GM23338 (cell line): ENCODE data around the gene TIMP3. TPM values are rescaled to one million over a fixed set of nuclear protein-coding genes. Genes with fewer than 3 reads are reported as not detected.

Source experiments
- ATAC-seq: fragments of 200-7000 bp; cut with Tn5 transposase; 3 replicates; pipeline ENCODE4 v1.9.1; 2020
- DNase-seq: peaks from one replicate; pipeline ENCODE4 v3.0.0-alpha.2; 2015; ENCODE audit warnings: low spot score
- H2AFZ ChIP-seq: fragments of 200-600 bp; sonication (generic); 2 replicates; pipeline ENCODE4 v1.8.0; 2016; ENCODE audit warnings: antibody characterized with exemption, mild to moderate bottlenecking, moderate library complexity
- H3F3A ChIP-seq: fragments of 200-600 bp; sonication (generic); replicated peaks from 2 replicates; pipeline ENCODE4 v1.8.0; 2017; ENCODE audit warnings: antibody characterized with exemption, mixed run types, low read depth
- H3K27ac ChIP-seq: fragments of 200-600 bp; sonication (generic); 2 replicates; pipeline ENCODE4 v1.6.1; 2016; ENCODE audit warnings: low read depth
- H3K27me3 ChIP-seq: fragments of 200-600 bp; sonication (generic); 2 replicates; pipeline ENCODE4 v1.8.0; 2016; ENCODE audit warnings: mild to moderate bottlenecking, mixed run types, moderate library complexity; ENCODE audit not compliant: insufficient read depth
- H3K36me3 ChIP-seq: fragments of 200-600 bp; sonication (generic); 2 replicates; pipeline ENCODE4 v1.8.0; 2016; ENCODE audit warnings: mild to moderate bottlenecking; ENCODE audit not compliant: insufficient read depth
- H3K4me1 ChIP-seq: fragments of 200-600 bp; sonication (generic); 2 replicates; pipeline ENCODE4 v1.8.0; 2016; ENCODE audit warnings: mild to moderate bottlenecking, moderate library complexity; ENCODE audit not compliant: insufficient read depth
- H3K4me2 ChIP-seq: fragments of 200-600 bp; sonication (generic); 2 replicates; pipeline ENCODE4 v1.7.1; 2017; ENCODE audit warnings: mixed run types
- H3K4me3 ChIP-seq: fragments of 200-600 bp; sonication (generic); 2 replicates; pipeline ENCODE4 v1.6.1; 2016; ENCODE audit warnings: mixed run types
- H3K79me2 ChIP-seq: fragments of 200-600 bp; sonication (generic); replicated peaks from 2 replicates; pipeline ENCODE4 v1.8.0; 2017; ENCODE audit warnings: mild to moderate bottlenecking; ENCODE audit not compliant: insufficient read depth
- H3K9me2 ChIP-seq: fragments of 200-600 bp; sonication (generic); 2 replicates; pipeline ENCODE4 v1.8.0; 2017; ENCODE audit not compliant: insufficient read depth
- H4K20me1 ChIP-seq: fragments of 200-600 bp; sonication (generic); replicated peaks from 2 replicates; pipeline ENCODE4 v1.8.0; 2017; ENCODE audit warnings: mild to moderate bottlenecking; ENCODE audit not compliant: insufficient read depth
- H3K27ac Mint-ChIP-seq: 2 replicates; pipeline ENCODE4 v1.8.0; 2020; ENCODE audit warnings: inconsistent platforms, mild to moderate bottlenecking, moderate library complexity, mixed read lengths
- H3K27me3 Mint-ChIP-seq: 3 replicates; pipeline ENCODE4 v1.8.0; 2022; ENCODE audit warnings: low read depth, mild to moderate bottlenecking, moderate library complexity, mixed read lengths, inconsistent platforms; ENCODE audit not compliant: insufficient read depth, poor library complexity
- H3K36me3 Mint-ChIP-seq: 3 replicates; pipeline ENCODE4 v1.8.0; 2021; ENCODE audit warnings: low read depth, mild to moderate bottlenecking, inconsistent platforms, moderate library complexity, mixed read lengths
- H3K4me1 Mint-ChIP-seq: 3 replicates; pipeline ENCODE4 v1.8.0; 2020; ENCODE audit warnings: mild to moderate bottlenecking, inconsistent platforms, mixed read lengths
- H3K4me3 Mint-ChIP-seq: 3 replicates; pipeline ENCODE4 v1.8.0; 2021; ENCODE audit warnings: moderate library complexity, mild to moderate bottlenecking, inconsistent platforms, mixed read lengths
- H3K9me3 Mint-ChIP-seq: 3 replicates; pipeline ENCODE4 v1.8.0; 2020; ENCODE audit warnings: moderate library complexity, mild to moderate bottlenecking, inconsistent platforms, mixed read lengths
- CREB1 ChIP-seq: fragments of 250-450 bp; sonication (Bioruptor Pico); IDR thresholded peaks from 2 replicates; pipeline ENCODE4 v1.5.0; 2020; ENCODE audit warnings: low read depth, mild to moderate bottlenecking, moderate library complexity
- ETS1 ChIP-seq: IDR thresholded peaks from 2 replicates; pipeline ENCODE4 v1.6.1; 2016; ENCODE audit warnings: antibody characterized with exemption
- EZH2 ChIP-seq: fragments of 200-600 bp; sonication (generic); IDR thresholded peaks from one replicate; pipeline ENCODE4 v1.8.0; 2017; ENCODE audit warnings: antibody characterized with exemption, mild to moderate bottlenecking, low read depth; ENCODE audit not compliant: unreplicated experiment
- NANOG ChIP-seq: IDR thresholded peaks from 2 replicates; pipeline ENCODE4 v1.6.1; 2016; ENCODE audit warnings: antibody characterized with exemption, borderline replicate concordance
- REST ChIP-seq: IDR thresholded peaks from one replicate; pipeline ENCODE4 v1.6.1; 2018; ENCODE audit warnings: antibody characterized with exemption; ENCODE audit not compliant: unreplicated experiment
- ZNF331 ChIP-seq: fragments of 250-450 bp; sonication (Bioruptor Pico); IDR thresholded peaks from 2 replicates; pipeline ENCODE4 v1.5.0; 2020; ENCODE audit warnings: low read depth, mild to moderate bottlenecking, moderate library complexity
- ZNF462 ChIP-seq: fragments of 250-450 bp; sonication (Bioruptor Pico); IDR thresholded peaks from 2 replicates; pipeline ENCODE4 v1.5.0; 2020; ENCODE audit warnings: mild to moderate bottlenecking, moderate library complexity
- polyA plus RNA-seq: library from polyadenylated mRNA; unstranded; fragments of >200 nt; fragmentation: Nextera tagmentation; extraction: Ambion mirVana; gene quantifications from 2 replicates; pipeline ENCODE4 v1.2.1, GENCODE V29; 2016
- total RNA-seq: library from RNA; depleted of rRNA; stranded (reverse); fragments of >200 nt; shearing (Covaris generic); gene quantifications from 2 replicates; pipeline ENCODE4 v1.2.3, GENCODE V29; 2014

The TIMP3 gene
- total and polyA plus RNA-seq, 2 experiments from 2014 or later, result 1.4 to 4.3 TPM

GRCh38 chr22:32887324-32887980, 85.9 kb downstream of the TIMP3 start:
- Mint-ChIP-seq H3K27ac (no peak overlapping the region), H3K36me3 (no peaks in the 10 kb centered on the region; the same call in 2 of the 3 replicates), H3K4me1 (no peaks in the 10 kb centered on the region), H3K4me3 (no peak overlapping the region), H3K27me3 (no peaks in the 10 kb centered on the region), H3K9me3 (no peaks in the 10 kb centered on the region)
- no peaks in the 10 kb centered on the region for H3K79me2 ChIP-seq
- H4K20me1 ChIP-seq, result 0 out of 2 replicates have a peak, but pooled peaks cover 12% of the 10 kb centered on the region
- DNase-seq (no peak), ATAC-seq (no peak)
- H3K27me3 ChIP-seq, result no peaks in the 10 kb centered on the region
- H3F3A ChIP-seq, result no peaks in the 10 kb centered on the region
- no peak overlapping the region for H2AFZ ChIP-seq
- H3K4me2 ChIP-seq, result no peak overlapping the region
- no peaks in the 10 kb centered on the region for H3K9me2 ChIP-seq
- H3K4me1 ChIP-seq, result no peaks in the 10 kb centered on the region
- H3K27ac ChIP-seq, result no peak overlapping the region
- H3K36me3 ChIP-seq, result no peaks in the 10 kb centered on the region
- TF ChIP-seq EZH2 (no peak), REST (no peak), NANOG (no peak), ETS1 (no peak), CREB1 (no peak), ZNF462 (CRISPR knock-in tag) (no peak), ZNF331 (CRISPR knock-in tag) (no peak)
- no peak overlapping the region for H3K4me3 ChIP-seq
